Stomach (tissue), 4 donors: ENCODE data around the gene NTM.

Experiments
- EP300 ChIP-seq: sonication (generic); formaldehyde crosslinking; IDR thresholded peaks from one replicate; pipeline ENCODE4 v1.6.1; 2017; ENCODE audit warnings: antibody characterized with exemption
- POLR2A ChIP-seq, 4 donors: fragments of 450-650 bp; IDR thresholded peaks; one replicate each; pipeline ENCODE4 v1.6.1; 2016; ENCODE audit warnings: antibody characterized with exemption in 4 of 4, control low read depth in 2 of 4, mild to moderate bottlenecking in 1 of 4, moderate library complexity in 1 of 4
- POLR2AphosphoS5 ChIP-seq, 3 donors: sonication (generic); formaldehyde crosslinking; IDR thresholded peaks; one replicate each; pipeline ENCODE4 v1.6.1; 2016; ENCODE audit warnings: antibody characterized with exemption in 3 of 3
- TF ChIP-seq, protein P1 (sequence below), 7 experiments: fragments of 450-650 bp in 4 of 7; fragments of 200-600 bp in 3 of 7; sonication (generic) in 3 of 7; IDR thresholded peaks; one replicate each; pipeline ENCODE4 v1.5.1; 2016 to 2019; ENCODE audit warnings: antibody characterized with exemption in 7 of 7, control low read depth in 2 of 7, mild to moderate bottlenecking in 1 of 7

DNA sequence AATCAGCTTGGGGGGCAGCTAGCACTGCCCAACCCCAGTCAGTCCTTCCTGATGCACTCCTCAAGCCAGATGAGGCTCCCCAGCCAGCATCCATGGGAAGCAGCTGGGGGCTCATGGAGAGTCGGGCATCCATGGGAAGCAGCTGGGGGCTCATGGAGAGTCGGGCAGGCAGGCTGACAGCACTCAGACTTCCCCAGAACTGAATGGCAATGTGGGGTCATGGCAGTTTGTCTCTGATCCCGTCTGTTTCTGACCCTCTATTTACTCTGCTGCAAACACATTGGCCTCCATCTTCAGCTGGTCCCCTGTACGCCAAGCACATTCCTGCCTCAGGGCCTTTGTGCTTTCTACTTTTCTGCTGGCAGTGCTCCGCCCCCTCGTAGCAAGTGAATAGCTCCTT is 314.8 kb downstream of the NTM start:
- TF ChIP-seq POLR2AphosphoS5 (IDR thresholded peaks at IDR 0.05) (no peak), EP300 (no peak), POLR2A (IDR thresholded peaks at IDR 0.05) (no peak)
- TF ChIP-seq, protein P1, sequence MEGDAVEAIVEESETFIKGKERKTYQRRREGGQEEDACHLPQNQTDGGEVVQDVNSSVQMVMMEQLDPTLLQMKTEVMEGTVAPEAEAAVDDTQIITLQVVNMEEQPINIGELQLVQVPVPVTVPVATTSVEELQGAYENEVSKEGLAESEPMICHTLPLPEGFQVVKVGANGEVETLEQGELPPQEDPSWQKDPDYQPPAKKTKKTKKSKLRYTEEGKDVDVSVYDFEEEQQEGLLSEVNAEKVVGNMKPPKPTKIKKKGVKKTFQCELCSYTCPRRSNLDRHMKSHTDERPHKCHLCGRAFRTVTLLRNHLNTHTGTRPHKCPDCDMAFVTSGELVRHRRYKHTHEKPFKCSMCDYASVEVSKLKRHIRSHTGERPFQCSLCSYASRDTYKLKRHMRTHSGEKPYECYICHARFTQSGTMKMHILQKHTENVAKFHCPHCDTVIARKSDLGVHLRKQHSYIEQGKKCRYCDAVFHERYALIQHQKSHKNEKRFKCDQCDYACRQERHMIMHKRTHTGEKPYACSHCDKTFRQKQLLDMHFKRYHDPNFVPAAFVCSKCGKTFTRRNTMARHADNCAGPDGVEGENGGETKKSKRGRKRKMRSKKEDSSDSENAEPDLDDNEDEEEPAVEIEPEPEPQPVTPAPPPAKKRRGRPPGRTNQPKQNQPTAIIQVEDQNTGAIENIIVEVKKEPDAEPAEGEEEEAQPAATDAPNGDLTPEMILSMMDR (IDR thresholded peaks at IDR 0.05) = no peak
